ENCODE data around the gene AFF2.

The AFF2 gene

DNA sequence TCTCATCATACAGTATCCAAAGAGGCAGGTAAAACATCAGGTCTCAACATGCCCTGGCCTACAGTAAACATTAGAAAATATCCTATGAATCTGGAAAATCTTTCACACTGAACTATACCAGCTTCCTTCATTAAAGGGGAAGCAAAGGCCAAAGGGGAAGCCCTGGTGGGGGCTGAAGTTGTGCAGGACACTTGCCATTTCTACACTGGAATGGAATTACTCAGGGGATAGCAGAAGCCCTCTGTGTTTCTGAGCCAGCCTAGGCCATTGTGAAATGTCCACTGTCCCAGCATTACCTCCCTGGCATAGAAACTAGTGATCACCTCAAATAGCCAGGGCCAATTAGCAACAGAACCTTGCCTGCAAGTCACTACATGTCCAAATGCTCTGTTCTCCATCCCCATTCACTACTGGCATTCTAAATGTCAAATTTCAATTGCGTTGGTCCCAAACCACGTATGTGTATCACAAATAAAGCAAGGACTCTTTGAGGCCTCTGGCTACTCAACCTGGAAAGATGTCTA lies 429.9 kb downstream of the AFF2 start:
- no peaks in the 10 kb centered on the region for H3K9me3 Mint-ChIP-seq (ENCODE audit: low read depth)
- H3K27ac Mint-ChIP-seq, result no peak overlapping the region
- H3K4me3 Mint-ChIP-seq, result no peak overlapping the region
- no peaks in the 10 kb centered on the region for H3K4me1 Mint-ChIP-seq (ENCODE audit: low read depth)
- no peaks in the 10 kb centered on the region for H3K27me3 Mint-ChIP-seq
- no peaks in the 10 kb centered on the region for H3K36me3 Mint-ChIP-seq

DNA sequence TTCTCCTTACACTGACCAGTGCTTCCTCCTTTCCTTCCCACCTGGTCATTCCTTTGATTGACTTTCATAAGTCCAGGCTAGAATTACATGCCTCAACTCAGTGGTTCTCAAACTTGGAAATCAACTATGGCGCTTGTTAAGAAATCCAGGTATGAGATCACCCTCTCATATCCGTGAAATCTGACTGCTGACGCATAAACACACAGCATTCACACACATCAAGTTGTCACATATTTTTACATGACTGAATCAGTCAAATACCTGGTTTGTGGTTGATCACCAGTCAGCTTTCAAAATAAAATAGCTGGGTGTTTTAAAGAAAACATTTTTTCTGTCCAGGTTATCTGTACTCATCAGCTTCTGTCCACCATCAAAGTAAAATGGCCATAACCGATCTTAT lies 433.5 kb downstream of the AFF2 start:
- H3K4me1 Mint-ChIP-seq (ENCODE audit: low read depth), result no peaks in the 10 kb centered on the region
- H3K27me3 Mint-ChIP-seq, result no peaks in the 10 kb centered on the region
- no peak overlapping the region for H3K27ac Mint-ChIP-seq
- H3K4me3 Mint-ChIP-seq, result no peak overlapping the region
- no peaks in the 10 kb centered on the region for H3K9me3 Mint-ChIP-seq (ENCODE audit: low read depth)
- H3K36me3 Mint-ChIP-seq, result no peaks in the 10 kb centered on the region

DNA sequence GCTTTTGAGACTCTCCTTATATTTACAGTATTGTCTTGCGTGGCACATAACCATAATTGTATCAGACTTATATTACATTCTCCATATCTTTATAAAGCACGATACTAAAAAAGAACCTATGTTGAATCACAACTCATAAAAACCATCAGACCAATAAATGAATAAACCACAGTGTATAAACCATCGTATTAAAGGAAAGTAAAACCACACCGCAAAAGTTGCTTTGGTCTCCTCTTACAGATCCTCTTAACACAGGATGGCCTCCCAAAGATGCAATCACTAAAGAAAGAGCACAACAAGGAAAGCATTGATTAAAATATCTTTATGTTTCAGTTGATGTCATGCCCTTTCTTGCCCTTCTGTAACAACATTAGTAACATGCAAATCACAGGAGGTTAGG lies 437.9 kb downstream of the AFF2 start:
- Mint-ChIP-seq H3K9me3 (ENCODE audit: low read depth) (no peaks in the 10 kb centered on the region), H3K4me3 (no peak overlapping the region), H3K27ac (no peak overlapping the region), H3K4me1 (ENCODE audit: low read depth) (no peaks in the 10 kb centered on the region), H3K27me3 (no peaks in the 10 kb centered on the region), H3K36me3 (no peaks in the 10 kb centered on the region)

DNA sequence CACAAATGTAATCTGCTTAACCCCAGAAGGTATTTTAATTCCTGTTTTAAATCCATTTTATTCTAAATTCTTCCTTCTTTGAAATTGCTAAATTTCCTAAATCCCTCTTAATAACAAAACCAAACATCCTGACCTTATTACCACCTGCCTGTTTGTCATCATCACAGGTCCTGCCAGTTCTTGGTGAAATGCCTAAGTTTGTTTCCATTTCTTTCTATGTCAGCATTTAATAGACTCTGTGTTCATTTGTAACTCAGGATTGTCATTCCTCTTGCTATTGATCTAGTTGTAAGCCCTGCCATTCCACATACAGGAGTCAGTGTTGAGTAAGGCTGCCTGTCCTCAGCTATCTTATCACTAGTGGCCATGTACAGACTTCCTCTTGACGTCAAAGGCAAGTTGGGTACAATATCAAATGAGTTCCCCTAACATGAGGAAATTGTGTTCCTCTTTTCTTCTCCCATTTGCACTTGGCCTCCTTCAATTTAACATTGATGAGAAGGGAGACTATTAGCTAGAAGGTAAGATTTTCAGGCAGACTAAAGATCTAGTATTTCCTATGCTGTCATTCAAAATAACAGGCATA lies 440.1 kb downstream of the AFF2 start:
- H3K27ac Mint-ChIP-seq, result no peak overlapping the region

DNA sequence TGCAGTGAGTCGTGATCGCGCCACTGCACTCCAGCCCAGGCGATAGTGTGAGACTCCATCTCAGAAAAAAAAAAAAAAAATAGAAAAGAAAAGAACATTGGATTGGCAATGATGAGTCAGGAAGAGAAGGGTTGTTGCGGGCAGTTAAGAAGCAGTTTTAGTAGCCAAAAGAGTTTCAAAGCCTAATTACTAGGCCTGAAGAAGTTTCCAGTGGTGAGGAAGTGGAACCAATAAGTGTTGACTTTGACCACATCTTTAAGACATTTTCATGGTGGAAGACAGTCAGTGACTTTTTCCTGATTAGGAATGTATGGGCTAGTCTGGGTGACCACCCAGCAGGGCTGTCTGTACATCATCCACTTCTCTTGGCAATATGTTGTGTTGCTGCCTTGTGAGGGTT lies 442.3 kb downstream of the AFF2 start:
- H3K9me3 Mint-ChIP-seq (ENCODE audit: low read depth), result no peaks in the 10 kb centered on the region
- no peaks in the 10 kb centered on the region for H3K36me3 Mint-ChIP-seq

More for the DNA sequence above, 440.1 kb downstream of the AFF2 start:
- H3K9me3 Mint-ChIP-seq (ENCODE audit: low read depth), result no peaks in the 10 kb centered on the region
- no peaks in the 10 kb centered on the region for H3K36me3 Mint-ChIP-seq
- no peaks in the 10 kb centered on the region for H3K27me3 Mint-ChIP-seq
- H3K4me1 Mint-ChIP-seq (ENCODE audit: low read depth), result no peaks in the 10 kb centered on the region
- no peak overlapping the region for H3K4me3 Mint-ChIP-seq

DNA sequence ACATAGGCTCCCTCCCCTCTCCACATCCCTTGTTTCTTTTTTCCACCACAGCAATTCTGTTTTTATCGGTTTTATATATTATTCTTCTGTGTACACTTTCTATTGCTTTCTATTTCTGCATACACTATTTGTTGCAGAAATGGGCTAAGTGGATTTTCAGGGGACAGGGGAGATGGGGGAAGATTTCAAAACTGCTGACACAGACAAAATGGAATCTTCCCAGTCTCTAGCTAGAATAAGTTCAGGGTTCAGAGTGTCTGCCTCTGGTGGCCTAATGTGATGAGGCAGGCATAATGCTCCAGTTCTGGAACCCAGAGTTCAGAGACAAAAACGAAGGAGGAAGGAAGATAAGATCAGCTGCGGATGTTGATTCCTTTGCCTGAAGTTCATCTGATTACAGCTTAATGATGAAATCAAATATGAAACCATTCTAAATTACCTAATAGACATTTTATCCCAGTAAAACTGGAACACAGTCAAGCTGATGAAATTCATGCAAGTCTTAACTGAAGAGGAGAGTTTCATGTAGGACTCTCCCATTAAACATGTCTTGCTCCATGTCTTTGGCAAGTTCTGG lies 447.1 kb downstream of the AFF2 start:
- Mint-ChIP-seq H3K27me3 (no peaks in the 10 kb centered on the region), H3K27ac (no peak overlapping the region), H3K9me3 (ENCODE audit: low read depth) (no peaks in the 10 kb centered on the region), H3K4me3 (no peak overlapping the region), H3K36me3 (no peaks in the 10 kb centered on the region), H3K4me1 (ENCODE audit: low read depth) (no peaks in the 10 kb centered on the region)

More for the DNA sequence above, 442.3 kb downstream of the AFF2 start:
- H3K4me1 Mint-ChIP-seq (ENCODE audit: low read depth), result no peaks in the 10 kb centered on the region
- no peak overlapping the region for H3K4me3 Mint-ChIP-seq
- H3K27ac Mint-ChIP-seq, result no peak overlapping the region
- no peaks in the 10 kb centered on the region for H3K27me3 Mint-ChIP-seq

DNA sequence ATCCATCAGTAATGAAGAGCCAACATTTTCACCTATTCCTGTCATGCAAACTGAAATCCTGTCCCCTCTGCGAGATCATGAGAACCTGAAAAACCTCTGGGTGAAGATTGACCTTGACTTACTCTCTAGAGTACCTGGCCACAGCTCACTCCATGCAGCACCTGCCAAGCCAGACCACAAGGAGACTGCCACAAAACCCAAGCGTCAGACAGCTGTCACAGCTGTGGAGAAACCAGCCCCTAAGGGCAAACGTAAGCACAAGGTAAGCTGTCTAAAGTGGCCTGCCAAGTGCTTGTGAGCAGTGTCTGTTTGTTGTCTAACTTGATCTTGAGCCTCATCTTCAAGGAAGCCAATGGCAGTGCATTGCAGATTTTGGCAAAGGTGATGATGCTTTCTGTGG lies 455.9 kb downstream of the AFF2 start:
- H3K27me3 Mint-ChIP-seq, result no peaks in the 10 kb centered on the region

DNA sequence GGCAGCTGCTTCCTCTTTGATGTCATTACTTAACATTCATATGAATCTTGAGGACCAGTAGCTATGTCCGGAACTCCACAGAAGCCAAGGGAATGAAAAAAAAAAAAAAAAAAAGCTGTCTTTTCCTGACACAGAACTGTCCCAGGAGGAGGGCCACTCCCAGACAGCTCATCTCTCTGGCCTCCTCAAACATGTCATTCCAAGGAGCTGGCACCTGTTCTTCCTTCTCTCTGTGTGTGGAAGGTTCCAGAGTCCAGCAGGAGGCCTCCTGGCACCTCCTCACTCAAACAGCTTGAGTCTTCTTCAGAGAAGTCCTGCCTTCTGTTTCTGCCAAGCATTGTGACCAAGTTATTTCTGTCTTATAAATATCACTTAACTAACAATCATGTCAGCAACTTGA lies 458.5 kb downstream of the AFF2 start:
- Mint-ChIP-seq H3K4me1 (ENCODE audit: low read depth) (no peaks in the 10 kb centered on the region), H3K4me3 (no peak overlapping the region), H3K36me3 (no peaks in the 10 kb centered on the region), H3K27ac (no peak overlapping the region), H3K9me3 (ENCODE audit: low read depth) (no peaks in the 10 kb centered on the region), H3K27me3 (no peaks in the 10 kb centered on the region)

More for the DNA sequence above, 455.9 kb downstream of the AFF2 start:
- Mint-ChIP-seq H3K36me3 (no peaks in the 10 kb centered on the region), H3K4me1 (ENCODE audit: low read depth) (no peaks in the 10 kb centered on the region), H3K27ac (no peak overlapping the region), H3K4me3 (no peak overlapping the region), H3K9me3 (ENCODE audit: low read depth) (no peaks in the 10 kb centered on the region)

DNA sequence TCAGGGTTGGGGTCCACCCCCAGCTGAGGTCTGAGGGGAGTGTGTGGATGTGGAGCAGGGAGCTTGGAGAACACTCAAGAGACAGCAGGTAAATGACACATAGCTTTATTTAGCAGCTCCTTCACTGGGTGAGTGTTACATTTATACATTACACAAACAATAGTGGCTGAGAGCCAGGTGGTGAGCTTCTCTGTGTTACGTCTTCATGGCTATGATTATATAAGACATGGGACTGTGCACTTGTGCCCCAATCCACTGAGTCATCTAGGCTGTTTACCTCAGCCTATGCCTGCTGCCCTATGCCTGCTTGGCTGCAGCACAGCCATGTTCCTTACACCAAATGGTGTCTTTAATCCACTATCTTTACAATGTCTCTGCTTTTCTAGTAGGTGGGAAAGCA lies 459.6 kb downstream of the AFF2 start:
- Mint-ChIP-seq H3K27me3 (no peaks in the 10 kb centered on the region), H3K4me1 (ENCODE audit: low read depth) (no peaks in the 10 kb centered on the region), H3K27ac (no peak overlapping the region), H3K4me3 (no peak overlapping the region), H3K9me3 (ENCODE audit: low read depth) (no peaks in the 10 kb centered on the region), H3K36me3 (no peaks in the 10 kb centered on the region)

DNA sequence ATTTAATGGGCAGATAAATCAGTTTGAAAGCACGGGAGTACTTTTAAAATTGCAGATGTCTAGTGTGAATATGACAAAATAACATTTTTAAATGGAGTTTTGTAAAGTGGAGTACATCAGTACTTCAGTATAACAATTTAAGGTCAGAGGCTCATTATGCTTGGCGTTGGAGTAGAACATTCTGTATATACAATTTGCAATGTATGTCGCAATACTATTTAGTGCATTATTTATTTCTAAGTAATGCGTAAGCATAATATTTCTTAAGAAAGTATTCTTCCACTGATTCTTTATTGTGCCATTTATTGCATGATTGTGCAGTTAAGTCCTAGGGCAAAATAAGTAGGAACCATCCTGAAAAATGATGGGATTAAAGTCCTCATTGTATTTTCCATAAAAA lies 461.6 kb downstream of the AFF2 start:
- no peaks in the 10 kb centered on the region for H3K36me3 Mint-ChIP-seq
- no peak overlapping the region for H3K4me3 Mint-ChIP-seq
- no peaks in the 10 kb centered on the region for H3K27me3 Mint-ChIP-seq
- H3K4me1 Mint-ChIP-seq (ENCODE audit: low read depth), result no peaks in the 10 kb centered on the region
- no peaks in the 10 kb centered on the region for H3K9me3 Mint-ChIP-seq (ENCODE audit: low read depth)
- H3K27ac Mint-ChIP-seq, result no peak overlapping the region

DNA sequence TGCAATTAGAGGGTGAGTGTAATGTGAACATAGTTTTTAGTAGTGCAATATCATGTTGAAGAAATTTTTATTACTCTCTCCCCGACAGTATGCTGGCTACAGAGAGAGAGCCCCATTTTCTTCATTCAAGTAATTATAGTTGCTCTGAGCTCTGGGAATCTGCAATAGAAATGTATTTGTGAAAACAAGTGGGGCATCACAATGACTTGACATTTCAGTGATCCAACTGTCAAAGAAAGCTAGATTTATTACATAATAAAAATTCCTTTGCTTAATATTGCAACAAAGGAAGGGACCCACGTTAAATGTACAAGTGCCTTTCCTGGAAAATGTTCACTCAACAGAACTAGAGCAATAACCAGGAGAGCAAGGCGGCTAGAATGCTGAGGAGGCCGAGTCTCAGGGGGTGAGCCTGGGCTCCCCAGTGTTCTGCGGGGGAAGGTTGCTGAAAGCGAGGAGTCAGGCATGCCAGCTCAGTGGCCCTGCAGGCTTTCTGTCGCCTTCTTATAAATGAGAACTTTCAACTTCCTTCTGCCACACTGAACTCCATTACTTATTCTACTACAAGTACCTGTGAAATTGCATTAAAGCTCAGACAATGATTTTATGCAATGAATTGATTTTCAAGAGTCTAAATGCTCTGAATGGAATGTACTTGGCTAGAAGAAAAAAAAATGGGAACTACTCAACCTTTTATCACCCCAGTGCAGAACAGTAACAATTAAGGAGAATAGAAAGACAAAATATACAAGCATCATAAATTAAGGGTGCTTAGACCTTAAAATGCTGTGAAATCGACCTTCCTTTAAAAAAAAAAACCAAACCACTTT lies 476.4 kb downstream of the AFF2 start:
- Mint-ChIP-seq H3K36me3 (no peaks in the 10 kb centered on the region), H3K9me3 (ENCODE audit: low read depth) (no peaks in the 10 kb centered on the region), H3K4me1 (ENCODE audit: low read depth) (no peaks in the 10 kb centered on the region)

DNA sequence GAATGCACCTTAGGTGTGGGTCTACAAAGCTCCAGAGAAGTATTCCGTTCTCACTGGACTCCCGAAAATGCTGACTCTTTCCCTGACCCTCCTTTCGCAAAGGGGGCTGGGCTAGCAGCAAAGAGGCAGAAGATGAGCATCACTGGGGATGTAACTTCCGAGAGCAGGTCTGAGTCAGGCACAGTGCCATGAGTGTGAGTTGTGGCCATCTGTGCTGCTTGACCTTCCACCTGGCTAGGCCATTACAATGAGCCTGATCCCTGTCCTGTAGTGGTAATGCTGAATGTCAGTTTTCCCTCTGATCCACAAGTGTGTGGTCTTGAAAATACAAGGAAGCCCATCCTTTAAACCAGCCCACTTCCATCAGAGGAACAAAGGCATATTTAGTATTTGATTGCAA lies 479.4 kb downstream of the AFF2 start:
- Mint-ChIP-seq H3K4me1 (ENCODE audit: low read depth) (no peaks in the 10 kb centered on the region), H3K27me3 (no peaks in the 10 kb centered on the region), H3K36me3 (no peaks in the 10 kb centered on the region), H3K9me3 (ENCODE audit: low read depth) (no peaks in the 10 kb centered on the region), H3K4me3 (no peak overlapping the region), H3K27ac (no peak overlapping the region)

More for the DNA sequence above, 476.4 kb downstream of the AFF2 start:
- no peak overlapping the region for H3K4me3 Mint-ChIP-seq
- no peak overlapping the region for H3K27ac Mint-ChIP-seq
- H3K27me3 Mint-ChIP-seq, result no peaks in the 10 kb centered on the region

DNA sequence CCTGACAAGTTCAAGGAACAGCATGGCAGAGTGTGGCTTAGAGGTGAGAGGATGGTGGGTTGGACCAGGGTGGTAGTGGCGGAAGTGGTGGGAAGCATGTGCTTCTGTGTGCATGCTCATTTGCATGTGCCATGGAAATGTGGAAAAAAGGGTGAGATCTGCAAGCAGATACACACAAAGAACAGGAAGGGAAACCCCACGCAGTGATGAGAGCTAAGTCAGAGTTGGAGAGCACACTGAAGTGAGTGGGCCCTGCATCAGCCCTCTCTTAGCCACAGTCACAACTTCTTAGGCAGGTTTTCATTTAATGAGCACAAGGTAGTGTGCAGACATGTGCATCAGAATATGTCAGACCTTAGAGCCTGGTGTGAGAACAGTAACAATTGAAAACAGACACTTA lies 483.8 kb downstream of the AFF2 start:
- H3K9me3 Mint-ChIP-seq (ENCODE audit: low read depth), result no peaks in the 10 kb centered on the region
- H3K4me1 Mint-ChIP-seq (ENCODE audit: low read depth), result no peaks in the 10 kb centered on the region
- H3K27ac Mint-ChIP-seq, result no peak overlapping the region
- no peak overlapping the region for H3K4me3 Mint-ChIP-seq
- H3K36me3 Mint-ChIP-seq, result no peaks in the 10 kb centered on the region
- H3K27me3 Mint-ChIP-seq, result no peaks in the 10 kb centered on the region

DNA sequence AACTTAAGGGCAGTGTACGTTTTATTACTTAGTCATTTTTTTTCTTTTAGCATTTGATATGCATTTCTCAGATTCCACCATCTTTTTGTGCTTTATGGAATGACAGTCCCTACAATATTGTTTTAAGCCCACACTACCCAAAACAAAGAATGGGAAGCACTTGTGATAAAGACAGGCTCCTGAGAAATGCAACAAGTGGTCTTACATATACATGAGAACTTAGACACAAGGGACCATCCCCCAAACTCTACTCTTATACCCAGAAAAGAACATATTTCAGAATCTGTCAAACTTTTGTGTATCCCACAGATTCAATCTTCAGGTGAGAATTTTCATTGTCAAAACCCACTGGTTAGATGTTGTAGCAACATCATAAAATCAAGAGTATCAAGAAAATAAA lies 491.1 kb downstream of the AFF2 start:
- Mint-ChIP-seq H3K9me3 (ENCODE audit: low read depth) (no peaks in the 10 kb centered on the region), H3K27ac (no peak overlapping the region), H3K4me1 (ENCODE audit: low read depth) (no peaks in the 10 kb centered on the region), H3K4me3 (no peak overlapping the region), H3K27me3 (no peaks in the 10 kb centered on the region), H3K36me3 (no peaks in the 10 kb centered on the region)

DNA sequence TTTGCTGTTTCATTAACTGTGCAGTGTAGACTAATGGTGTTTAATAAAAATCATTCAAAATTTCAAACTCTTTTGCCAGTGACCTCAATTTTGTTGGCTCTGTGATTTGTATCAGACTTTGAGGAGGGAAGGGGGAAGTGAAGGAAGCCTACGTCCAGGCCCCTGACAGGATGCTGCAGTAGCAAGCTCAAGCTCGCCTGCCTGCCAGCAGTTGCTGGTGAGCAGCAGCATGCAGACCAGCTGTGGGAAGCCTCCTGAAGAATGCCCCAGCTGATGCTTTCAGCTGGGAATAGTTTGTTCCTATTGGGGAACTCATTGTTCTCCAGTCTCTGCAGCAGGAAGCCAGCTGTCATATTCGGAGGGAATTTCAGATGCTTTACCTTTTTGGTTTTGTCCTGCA lies 495.2 kb downstream of the AFF2 start:
- Mint-ChIP-seq H3K36me3 (no peaks in the 10 kb centered on the region), H3K4me3 (no peak overlapping the region), H3K27ac (no peak overlapping the region)

More for the DNA sequence above, 495.2 kb downstream of the AFF2 start:
- Mint-ChIP-seq H3K27me3 (no peaks in the 10 kb centered on the region), H3K9me3 (ENCODE audit: low read depth) (no peaks in the 10 kb centered on the region), H3K4me1 (ENCODE audit: low read depth) (no peaks in the 10 kb centered on the region)

All from activated naive CD8-positive, alpha-beta T cell (primary cell).